GM21619 (cell line): ENCODE measurements around the gene CEP78.
A peak's percentile ranks its signal among the peaks of the same experiment; 100 is the strongest.

Experiments
- ATAC-seq: cut with Tn5 transposase; IDR thresholded peaks from one replicate; pipeline ENCODE4 v1.9.1; 2021; ENCODE audit not compliant: unreplicated experiment

Gene CEP78

GRCh38 chr9:78286125-78286524 lies 50.2 kb downstream of the CEP78 start:
- no peak for ATAC-seq

- ATAC-seq: no peak
These were observed 51.1 kb downstream of the CEP78 start for GRCh38 chr9:78286946-78287388.

GRCh38 chr9:78288214-78288892 lies 52.5 kb downstream of the CEP78 start:
- ATAC-seq: no peak

DNA sequence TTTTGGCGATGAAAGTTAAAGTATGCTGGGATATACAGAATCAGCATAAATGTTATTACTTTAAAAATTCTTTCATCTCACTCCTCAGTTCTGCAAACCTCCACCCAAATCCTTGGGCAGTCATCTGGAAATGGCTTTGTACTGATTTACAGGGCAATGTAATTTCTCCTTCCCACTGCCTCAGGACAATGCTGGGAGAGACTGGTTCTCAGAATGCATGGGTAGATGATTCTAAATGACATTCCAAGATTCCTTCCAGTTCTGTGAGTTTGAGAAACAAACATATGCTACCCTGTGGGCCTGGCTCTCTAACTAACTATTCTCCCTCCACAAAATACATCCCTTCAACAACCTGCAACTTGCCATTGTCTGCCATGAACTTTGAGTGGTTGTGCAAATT lies 53.6 kb downstream of the CEP78 start:
- ATAC-seq: no peak

DNA sequence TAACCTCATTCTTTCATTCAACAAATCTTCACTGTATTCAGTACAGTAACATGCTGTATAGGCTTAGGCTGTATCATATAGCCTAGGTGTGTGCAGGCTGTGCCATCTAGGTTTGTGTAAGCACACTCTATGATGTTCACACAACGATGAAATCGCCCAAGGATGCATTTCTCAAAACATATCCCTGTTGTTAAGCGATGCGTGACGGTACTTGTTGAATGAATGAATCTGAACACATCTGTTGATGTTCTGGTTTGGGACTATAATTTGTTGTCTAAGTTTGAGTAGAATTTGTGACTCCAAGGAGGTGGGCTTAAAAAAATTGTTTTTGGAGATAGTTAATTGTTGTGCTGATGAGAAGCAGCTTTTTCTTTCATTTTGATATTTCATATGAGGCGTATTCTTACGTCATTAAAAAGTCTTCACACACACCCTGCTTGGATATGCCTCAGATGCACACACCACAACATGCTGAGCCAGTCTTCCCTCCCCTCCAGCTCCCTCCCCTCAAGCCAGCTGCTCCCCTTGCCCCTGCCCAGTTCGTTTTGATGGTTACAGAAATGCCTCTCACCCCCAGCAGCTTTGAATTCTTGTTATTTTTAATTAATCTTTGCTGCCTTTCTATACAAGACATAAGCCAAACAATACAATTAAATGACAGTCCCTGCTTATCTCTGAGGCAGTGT lies 55.5 kb downstream of the CEP78 start:
- ATAC-seq: no peak

- ATAC-seq: no peak
These were observed 56.2 kb downstream of the CEP78 start for GRCh38 chr9:78292026-78292425.

DNA sequence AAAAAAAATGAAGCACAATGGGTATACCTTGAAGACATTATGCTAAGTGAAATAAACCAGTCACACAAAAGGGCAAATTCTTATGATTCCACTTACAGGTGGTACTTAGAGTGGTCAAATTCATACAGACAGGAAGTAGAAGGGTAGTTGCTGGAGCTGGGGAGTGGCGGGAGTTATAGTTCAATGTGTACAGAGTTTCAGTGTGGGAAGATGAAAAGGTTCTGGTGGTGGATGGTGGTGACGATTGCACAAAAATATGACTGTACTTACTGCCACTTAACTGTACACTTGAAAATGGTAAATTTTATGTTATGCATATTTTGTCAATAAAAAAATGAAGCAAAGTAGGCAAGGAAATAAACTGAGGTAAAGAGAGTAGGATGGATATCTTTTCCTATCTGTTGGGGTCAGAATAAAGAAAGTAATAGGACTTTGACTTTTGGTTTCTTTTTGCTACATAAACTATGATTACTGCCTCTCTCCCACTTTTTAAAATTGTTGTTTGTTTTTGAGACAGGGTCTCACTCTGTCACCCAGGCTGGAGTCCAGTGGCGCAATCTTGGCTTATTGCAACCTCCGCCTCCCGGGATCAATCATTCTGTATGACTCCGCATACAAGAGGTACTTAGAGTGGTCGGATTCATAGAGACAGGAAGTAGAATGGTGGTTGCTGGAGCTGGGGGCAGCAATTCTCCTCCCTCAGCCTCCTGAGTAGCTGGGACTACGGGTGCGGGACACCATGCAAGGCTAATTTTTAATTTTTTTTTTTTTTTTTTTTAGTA lies 57.0 kb downstream of the CEP78 start:
- no peak for ATAC-seq

GRCh38 chr9:78294290-78295176 lies 58.7 kb downstream of the CEP78 start:
- no peak for ATAC-seq

GRCh38 chr9:78295177-78295575 lies 59.3 kb downstream of the CEP78 start:
- no peak for ATAC-seq

DNA sequence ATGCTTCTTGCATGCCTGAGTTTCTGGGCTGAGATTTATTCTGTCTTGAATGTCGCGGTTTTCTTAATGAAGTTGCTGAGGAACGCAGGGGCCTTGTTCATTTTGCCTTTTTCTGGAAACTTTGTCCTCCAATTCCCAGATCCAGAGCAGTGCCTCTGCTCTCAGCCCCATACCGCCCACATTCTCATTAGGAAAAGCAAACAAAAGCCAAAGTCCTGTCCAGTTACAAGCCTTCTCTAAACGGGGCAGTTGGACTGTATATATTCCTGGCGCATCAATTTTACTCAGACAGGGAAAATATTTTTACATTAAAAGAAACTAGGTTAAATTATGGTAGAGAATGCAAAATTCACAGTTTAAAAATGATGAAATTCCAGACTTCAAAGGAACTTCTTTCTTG lies 59.9 kb downstream of the CEP78 start:
- no peak for ATAC-seq

DNA sequence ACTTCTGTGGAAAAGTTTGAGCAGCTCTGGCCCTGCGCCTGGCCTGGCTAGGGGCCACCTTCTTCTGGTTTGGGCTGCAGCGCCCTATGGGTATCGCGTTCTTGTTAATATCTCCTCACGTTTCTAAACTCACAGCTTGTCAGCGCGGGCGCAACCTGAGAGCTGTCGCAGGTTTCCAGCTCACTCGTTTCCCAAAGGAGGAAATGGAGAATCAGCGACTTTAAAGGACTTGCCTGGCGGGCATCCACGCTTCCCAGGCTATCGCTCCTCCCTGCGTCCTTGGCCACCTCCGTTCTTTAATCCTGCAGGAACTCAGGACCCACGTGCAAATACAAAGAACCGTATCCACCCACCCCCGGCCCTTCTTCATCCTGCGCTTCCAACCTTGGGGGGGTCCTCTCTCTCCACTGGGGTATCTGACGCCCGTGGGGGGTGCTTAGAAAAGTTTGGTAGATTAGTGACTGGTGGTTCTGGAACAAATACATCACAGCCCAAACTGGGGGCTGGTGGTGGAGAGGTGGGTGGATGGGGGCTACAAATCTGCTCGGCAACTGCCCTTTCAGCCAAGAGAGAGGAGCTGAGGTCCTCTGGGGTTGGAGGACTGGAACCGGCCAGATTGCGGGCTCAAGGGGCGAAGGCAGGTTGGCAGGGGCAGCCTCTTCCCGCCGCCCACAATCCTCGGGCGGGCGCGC lies 60.5 kb downstream of the CEP78 start:
- ATAC-seq: no peak

DNA sequence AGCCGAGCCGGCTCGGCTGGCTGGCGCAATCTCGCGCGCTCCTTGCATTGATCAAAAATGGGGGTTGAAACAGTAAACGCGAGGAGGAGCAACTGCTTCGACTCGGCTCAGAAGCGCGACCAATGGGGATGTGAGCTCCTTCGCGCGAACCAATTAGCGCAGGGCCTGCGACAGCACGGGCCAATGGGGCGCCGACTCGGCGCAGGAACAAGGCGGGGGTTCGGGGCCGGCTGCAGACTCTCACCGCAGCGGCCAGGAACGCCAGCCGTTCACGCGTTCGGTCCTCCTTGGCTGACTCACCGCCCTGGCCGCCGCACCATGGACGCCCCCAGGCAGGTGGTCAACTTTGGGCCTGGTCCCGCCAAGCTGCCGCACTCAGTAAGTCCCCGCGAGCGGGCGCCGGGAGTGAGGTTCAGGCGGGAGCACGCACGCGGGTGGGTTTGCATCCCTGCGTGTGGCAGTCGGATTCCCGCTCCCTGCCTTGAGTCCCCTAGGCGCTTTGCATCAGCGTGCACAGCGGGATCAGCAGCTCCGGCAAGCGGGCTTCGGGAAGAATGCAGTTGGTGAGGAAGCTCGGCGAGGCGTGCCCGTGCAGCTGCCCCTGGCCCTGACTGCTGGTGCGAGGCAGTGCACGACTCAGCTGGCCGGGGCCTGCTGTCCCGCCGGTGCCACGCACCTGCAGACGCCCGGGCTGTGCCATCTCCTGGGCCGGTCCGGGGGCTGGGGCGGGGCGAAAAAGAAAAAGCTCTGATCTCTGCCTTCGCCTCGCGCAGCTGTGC lies 61.2 kb downstream of the CEP78 start, which contains the start of gene PSAT1:
PSAT1 (plus strand) TSS at position 233 of the 779 bp plus-strand sequence; CDS start at position 319, 86 bp downstream.
- ATAC-seq: peak; percentile 95

GRCh38 chr9:78297672-78297961 lies 61.7 kb downstream of the CEP78 start:
- ATAC-seq: no peak

DNA sequence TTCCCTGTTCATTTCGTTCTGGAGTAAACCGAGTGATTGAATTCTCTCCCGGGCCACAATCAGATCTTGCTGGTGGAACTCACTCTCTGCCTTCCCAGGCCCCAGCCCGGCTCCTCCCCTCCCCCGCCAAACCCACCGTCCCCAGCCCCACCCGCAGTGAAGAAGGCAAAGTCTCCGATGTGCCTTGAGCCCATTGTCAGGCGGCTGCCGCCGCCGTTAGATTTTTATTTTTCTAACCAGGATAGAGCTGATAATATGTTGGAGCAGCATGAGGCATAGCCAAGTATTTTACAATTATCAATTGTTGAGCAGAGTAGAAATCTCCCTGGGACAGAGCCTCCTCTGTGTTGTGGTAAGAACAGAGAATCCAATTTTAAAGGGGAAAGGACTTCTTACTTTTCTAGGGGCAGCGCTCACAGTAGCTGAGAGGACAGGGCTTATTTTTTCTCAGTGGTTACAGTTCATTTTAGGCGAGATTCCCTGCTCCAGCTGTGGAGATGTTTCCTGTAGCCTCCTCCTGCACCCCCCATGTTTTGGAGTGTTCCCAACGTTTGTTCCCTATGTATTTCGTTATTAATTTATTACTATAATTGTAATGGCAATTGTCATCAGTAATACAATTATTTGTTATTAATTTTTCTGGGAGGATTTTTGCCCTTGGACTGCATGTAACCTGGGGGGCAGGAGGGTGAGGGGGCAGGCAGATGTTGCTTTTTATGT lies 62.3 kb downstream of the CEP78 start:
- no peak for ATAC-seq

GRCh38 chr9:78300209-78300608 lies 64.3 kb downstream of the CEP78 start:
- no peak for ATAC-seq

DNA sequence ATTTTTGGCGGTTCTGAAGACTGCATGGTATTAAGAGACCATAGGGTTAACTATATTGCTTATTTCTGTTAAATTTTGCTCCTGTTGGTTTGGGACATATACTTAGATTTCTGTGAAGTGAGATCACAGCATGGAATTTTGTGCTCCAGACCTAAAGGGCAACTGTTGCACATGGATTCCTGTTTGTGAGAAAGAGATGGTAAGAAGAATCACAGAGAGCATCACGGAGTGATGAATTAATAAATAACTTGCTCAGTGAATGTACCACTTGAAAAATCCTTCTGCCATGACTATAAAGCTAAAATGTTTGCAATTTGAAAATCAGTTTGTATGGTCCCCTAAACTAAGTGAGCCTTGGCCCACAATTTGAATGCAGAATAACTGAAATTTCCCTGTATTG lies 65.6 kb downstream of the CEP78 start:
- no peak for ATAC-seq

DNA sequence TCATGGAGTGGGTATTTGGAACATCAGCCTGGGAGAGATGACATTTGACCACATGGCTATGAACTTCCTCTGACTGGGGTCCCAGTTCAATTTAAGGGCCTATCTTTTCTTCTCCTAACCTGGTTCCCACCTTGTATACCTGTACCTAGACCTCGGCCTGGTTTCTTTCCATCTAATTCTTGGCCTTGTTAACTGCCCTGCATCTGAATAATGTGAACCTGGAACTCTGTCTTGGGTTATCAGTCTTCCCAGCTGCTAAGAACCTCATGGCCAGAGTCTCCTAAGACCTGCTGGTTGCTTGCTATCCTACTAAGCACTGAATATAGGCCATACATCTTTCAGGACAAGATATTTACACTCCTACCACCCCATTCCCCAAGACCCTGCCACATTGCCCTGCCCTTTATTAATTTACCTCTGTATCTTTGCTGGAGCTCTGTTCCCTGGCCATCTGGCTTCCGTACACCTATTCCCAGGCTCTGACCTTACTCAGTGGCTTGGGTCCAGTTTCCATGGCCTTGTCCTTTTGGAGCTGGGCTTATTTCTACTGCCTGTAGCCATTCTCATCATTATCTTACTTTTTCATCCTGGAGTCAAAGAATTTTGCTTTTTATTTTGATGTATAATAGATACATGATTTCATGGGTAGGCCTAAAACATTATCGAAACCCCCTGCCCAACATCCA lies 67.6 kb downstream of the CEP78 start:
- no peak for ATAC-seq

DNA sequence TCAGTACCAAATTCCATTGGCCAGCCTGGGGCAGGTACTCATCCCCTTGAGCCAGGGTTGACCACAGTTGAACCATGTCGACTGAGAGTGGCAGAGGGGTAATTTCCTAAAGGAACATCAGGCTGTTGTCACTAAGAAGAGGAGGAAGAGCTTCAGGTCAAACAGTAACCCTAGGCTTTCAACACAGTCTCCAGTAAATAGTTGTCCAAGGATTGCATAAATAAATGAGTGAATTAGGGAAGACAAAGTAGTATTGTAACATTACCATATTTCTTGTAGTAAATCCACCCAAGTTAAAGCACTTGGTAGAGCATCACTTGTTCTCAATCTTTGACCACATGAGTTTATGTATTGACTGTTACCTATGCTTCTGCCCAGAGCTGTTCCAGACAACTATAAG lies 68.5 kb downstream of the CEP78 start:
- ATAC-seq: no peak
